DND-41 (cell line): ENCODE measurements around the gene PPP1R16B.

Experiments
- ATAC-seq: fragments of 200-7000 bp; cut with Tn5 transposase; 3 replicates; pipeline ENCODE4 v1.9.1; 2021; ENCODE audit warnings: low read depth; ENCODE audit not compliant: insufficient read depth
- DNase-seq: peaks from one replicate; pipeline ENCODE4 v3.0.0-alpha.2; 2020
- H2AFZ ChIP-seq: 2 replicates; pipeline ENCODE4 v1.6.0; 2012; ENCODE audit warnings: low read depth, low read length
- H3K27ac ChIP-seq: 2 replicates; pipeline ENCODE4 v1.5.1; 2012; ENCODE audit warnings: low read length, inconsistent platforms
- H3K27me3 ChIP-seq: fragments of 200-600 bp; sonication (generic); 2 replicates; pipeline ENCODE4 v1.6.0; 2012; ENCODE audit warnings: low read length, mild to moderate bottlenecking, inconsistent platforms; ENCODE audit not compliant: insufficient read depth, poor library complexity
- H3K36me3 ChIP-seq: 2 replicates; pipeline ENCODE4 v1.5.1; 2012; ENCODE audit warnings: low read length, inconsistent platforms; ENCODE audit not compliant: insufficient read depth
- H3K4me1 ChIP-seq: 2 replicates; pipeline ENCODE4 v1.5.1; 2012; ENCODE audit warnings: mild to moderate bottlenecking, low read length; ENCODE audit not compliant: insufficient read depth
- H3K4me2 ChIP-seq: 2 replicates; pipeline ENCODE4 v1.6.0; 2012; ENCODE audit warnings: mild to moderate bottlenecking, moderate library complexity, low read length, inconsistent platforms; ENCODE audit not compliant: insufficient read depth
- H3K4me3 ChIP-seq, 2 experiments: fragments of 200-600 bp in 1 of 2; shearing (Covaris generic) in 1 of 2; 2 replicates each; pipeline ENCODE4 v1.5.1; 2012 to 2016; ENCODE audit warnings: inconsistent platforms in 2 of 2, low read length in 2 of 2, mild to moderate bottlenecking in 2 of 2, low read depth in 1 of 2, moderate library complexity in 1 of 2
- H3K79me2 ChIP-seq: 2 replicates; pipeline ENCODE4 v1.6.0; 2012; ENCODE audit warnings: low read length, inconsistent platforms; ENCODE audit not compliant: insufficient read depth
- H3K9ac ChIP-seq: 2 replicates; pipeline ENCODE4 v1.6.0; 2012; ENCODE audit warnings: low read depth, mild to moderate bottlenecking, inconsistent platforms, low read length, moderate library complexity
- H3K9me3 ChIP-seq: 2 replicates; pipeline ENCODE4 v1.5.1; 2012; ENCODE audit warnings: low read length, moderate library complexity, mild to moderate bottlenecking, inconsistent platforms; ENCODE audit not compliant: insufficient read depth, severe bottlenecking
- H4K20me1 ChIP-seq: 2 replicates; pipeline ENCODE4 v1.6.0; 2012; ENCODE audit warnings: low read length; ENCODE audit not compliant: insufficient read depth
- CTCF ChIP-seq: IDR thresholded peaks from 2 replicates; pipeline ENCODE4 v1.5.1; 2012; ENCODE audit warnings: borderline replicate concordance, low read length, moderate library complexity, mild to moderate bottlenecking; ENCODE audit not compliant: poor library complexity, severe bottlenecking; ENCODE audit errors: extremely low read depth
- EZH2 ChIP-seq: IDR thresholded peaks from 3 replicates; pipeline ENCODE4 v1.6.1; 2012; ENCODE audit warnings: borderline replicate concordance, low read depth, mild to moderate bottlenecking, moderate library complexity, low read length, inconsistent platforms; ENCODE audit not compliant: severe bottlenecking

PPP1R16B gene

GRCh38 chr20:38926142-38926933 is 120.8 kb downstream of the PPP1R16B start, which contains the start of gene FAM83D:
FAM83D (plus strand) TSS chr20:38926417; CDS start chr20:38926443, 26 bp downstream.
- Histone ChIP-seq H3K27ac (peak within 1 kb of the TSS; percentile 87), H3K9ac (peak within 1 kb of the TSS; percentile 96), H3K36me3 (peaks cover 39% of the 10 kb centered on the region), H3K79me2 (peaks cover 52% of the 10 kb centered on the region), H3K9me3 (no peaks in the 10 kb centered on the region), H3K4me2 (peak within 1 kb of the TSS; percentile 74), H4K20me1 (peaks cover 32% of the 10 kb centered on the region), H3K27me3 (no peaks in the 10 kb centered on the region), H2AFZ (peak within 1 kb of the TSS; percentile 84), H3K4me3 (peak within 1 kb of the TSS; percentile 80 to 86), H3K4me1 (peaks cover 42% of the 10 kb centered on the region)
- peak; percentile 94 for ATAC-seq
- TF ChIP-seq CTCF (no peak), EZH2 (no peak)
- DNase-seq = peak; percentile 98

GRCh38 chr20:38926934-38927616 is 121.6 kb downstream of the PPP1R16B start:
- DNase-seq (peak; percentile 54), ATAC-seq (peak; percentile 37)
- Histone ChIP-seq H4K20me1 (peaks cover 39% of the 10 kb centered on the region), H3K27ac (peak overlapping the region; percentile 87), H2AFZ (peak overlapping the region; percentile 84), H3K27me3 (no peaks in the 10 kb centered on the region), H3K9me3 (no peaks in the 10 kb centered on the region), H3K4me2 (peak overlapping the region; percentile 74), H3K79me2 (peaks cover 59% of the 10 kb centered on the region), H3K9ac (peak overlapping the region; percentile 96), H3K4me3 (peak overlapping the region; percentile 80 to 86), H3K4me1 (peaks cover 49% of the 10 kb centered on the region), H3K36me3 (peaks cover 46% of the 10 kb centered on the region)
- TF ChIP-seq CTCF (no peak), EZH2 (no peak)

GRCh38 chr20:38927902-38928578 is 122.5 kb downstream of the PPP1R16B start:
- Histone ChIP-seq H3K4me1 (peaks cover 59% of the 10 kb centered on the region), H3K27ac (peak overlapping the region; percentile 25), H3K27me3 (no peaks in the 10 kb centered on the region), H2AFZ (no peak overlapping the region), H3K4me2 (peak overlapping the region; percentile 74), H3K36me3 (peaks cover 56% of the 10 kb centered on the region), H4K20me1 (peaks cover 49% of the 10 kb centered on the region), H3K4me3 (peak overlapping the region; percentile 80 to 86; a peak in 3 of 4 replicates), H3K9ac (peak overlapping the region; percentile 96), H3K79me2 (peaks cover 69% of the 10 kb centered on the region), H3K9me3 (no peaks in the 10 kb centered on the region)
- DNase-seq (peak; percentile 34), ATAC-seq (no peak)
- TF ChIP-seq CTCF (no peak), EZH2 (no peak)
